Measurements from ENCODE around the gene CLEC14A.

The CLEC14A gene, protein sequence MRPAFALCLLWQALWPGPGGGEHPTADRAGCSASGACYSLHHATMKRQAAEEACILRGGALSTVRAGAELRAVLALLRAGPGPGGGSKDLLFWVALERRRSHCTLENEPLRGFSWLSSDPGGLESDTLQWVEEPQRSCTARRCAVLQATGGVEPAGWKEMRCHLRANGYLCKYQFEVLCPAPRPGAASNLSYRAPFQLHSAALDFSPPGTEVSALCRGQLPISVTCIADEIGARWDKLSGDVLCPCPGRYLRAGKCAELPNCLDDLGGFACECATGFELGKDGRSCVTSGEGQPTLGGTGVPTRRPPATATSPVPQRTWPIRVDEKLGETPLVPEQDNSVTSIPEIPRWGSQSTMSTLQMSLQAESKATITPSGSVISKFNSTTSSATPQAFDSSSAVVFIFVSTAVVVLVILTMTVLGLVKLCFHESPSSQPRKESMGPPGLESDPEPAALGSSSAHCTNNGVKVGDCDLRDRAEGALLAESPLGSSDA

GRCh38 chr14:38255673-38256532 lies at the start of gene CLEC14A:
Gene CLEC14A, minus strand, starts transcription at chr14:38256093. Its CDS starts 71 bp downstream, at chr14:38256022.
- DNase-seq = no peak

DNA sequence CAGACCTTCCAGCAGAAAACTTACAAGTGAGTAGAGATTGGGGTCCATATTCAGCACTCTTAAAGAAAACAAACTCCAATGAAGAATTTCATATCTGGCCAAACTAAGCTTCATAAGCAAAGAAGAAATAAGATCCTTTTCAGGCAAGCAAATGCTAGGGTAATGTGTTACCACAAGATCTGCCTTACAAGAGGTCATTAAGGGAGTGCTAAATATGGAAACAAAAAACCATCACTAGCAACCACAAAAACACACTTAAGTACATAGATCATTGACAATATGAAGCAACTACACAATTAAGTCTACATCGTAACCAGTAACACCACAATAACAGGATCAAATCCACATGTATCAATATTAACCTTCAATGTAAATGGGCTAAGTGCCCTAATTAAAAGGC lies 47.1 kb upstream of the CLEC14A start:
- DNase-seq = no peak

- no peak for DNase-seq
These were observed 46.1 kb upstream of the CLEC14A start for GRCh38 chr14:38302034-38302433.

- DNase-seq = no peak
These were observed 41.8 kb upstream of the CLEC14A start for GRCh38 chr14:38297681-38298080.

GRCh38 chr14:38291681-38292467 lies 36.0 kb upstream of the CLEC14A start:
- no peak for DNase-seq

DNA sequence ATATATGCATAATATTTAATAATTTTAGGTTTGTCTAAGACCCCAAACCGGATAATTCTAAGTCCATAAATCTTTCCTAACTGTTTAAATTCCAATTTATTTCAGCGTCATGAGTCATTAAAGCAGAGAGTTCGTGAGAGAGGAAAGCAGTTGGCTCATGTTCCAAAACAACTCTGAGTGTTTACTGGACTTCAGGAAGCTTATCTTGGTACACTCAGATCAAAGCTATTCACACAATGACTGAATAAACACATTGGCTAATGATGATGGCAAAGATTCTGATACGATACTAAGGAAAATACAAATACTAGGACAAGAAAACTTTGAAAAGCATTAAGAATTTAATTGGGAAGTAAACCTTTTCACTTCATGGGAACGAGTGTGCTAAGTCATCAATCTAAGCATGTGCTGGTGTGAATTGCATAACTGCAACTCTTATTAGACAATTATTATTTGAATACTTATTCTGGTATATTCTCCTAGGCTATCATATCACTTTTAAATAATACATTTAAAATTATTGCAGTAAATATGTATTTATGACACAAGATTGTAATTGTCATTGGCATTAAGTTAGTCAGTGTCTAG lies 34.8 kb upstream of the CLEC14A start:
- no peak for DNase-seq

DNA sequence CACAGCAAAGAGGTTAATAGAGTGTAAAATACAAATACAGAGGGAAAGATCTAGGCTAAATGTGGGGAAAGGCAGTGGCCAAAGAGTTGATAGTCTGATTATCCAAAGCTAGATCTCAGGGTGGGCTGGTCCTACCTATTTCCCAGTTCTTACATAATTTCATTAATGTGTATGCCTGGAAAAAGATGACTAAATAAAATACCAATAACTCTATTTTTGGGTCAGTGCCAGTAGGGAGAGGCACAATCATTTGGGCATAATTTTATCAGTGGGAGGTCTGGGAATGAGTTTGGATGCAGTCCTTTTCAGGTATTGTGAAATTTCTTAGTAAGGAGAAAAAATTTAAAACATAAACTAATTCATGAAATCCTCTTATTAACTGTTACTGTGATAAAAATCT lies 30.6 kb upstream of the CLEC14A start:
- no peak for DNase-seq

GRCh38 chr14:38285962-38286361 lies 30.1 kb upstream of the CLEC14A start:
- DNase-seq = no peak

DNA sequence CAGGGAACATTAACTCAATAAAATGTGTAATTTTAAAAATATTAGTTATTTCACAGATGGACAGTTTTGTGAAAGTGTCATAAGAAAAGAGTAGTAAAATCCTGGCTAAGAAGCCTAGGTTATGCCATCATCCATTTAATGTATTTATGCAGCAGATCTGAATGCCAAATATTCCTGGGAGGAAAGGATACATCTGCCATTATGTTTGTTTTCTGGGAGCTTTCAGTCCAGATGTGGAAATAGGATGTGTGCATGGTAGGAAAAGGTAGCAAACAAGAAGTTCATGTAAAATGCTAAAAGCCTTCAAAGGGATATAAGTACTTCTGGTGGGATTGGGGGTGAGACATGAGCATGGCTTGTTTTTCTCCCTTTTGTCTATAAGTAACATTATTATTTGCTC lies 27.0 kb upstream of the CLEC14A start:
- DNase-seq = no peak

GRCh38 chr14:38280081-38280480 lies 24.2 kb upstream of the CLEC14A start:
- no peak for DNase-seq

DNA sequence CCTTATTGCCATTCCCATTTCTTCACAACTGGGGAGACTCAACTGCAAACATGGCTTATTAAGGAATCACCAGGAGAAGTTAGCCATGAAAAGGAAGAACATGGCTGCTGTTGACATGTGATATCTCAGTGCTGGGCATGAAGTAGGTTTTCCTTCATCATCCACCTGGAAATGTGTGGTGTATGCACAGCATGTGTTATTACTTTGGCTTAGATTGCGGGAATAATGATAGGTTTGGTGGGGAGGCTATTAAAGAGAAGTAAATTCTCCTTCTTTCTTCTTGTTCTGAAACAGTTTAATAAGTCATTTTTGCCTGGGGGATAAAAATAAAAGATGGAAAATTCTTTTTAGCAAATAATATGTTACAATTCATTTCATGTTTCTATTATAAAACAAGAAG lies 23.7 kb upstream of the CLEC14A start:
- DNase-seq = no peak

DNA sequence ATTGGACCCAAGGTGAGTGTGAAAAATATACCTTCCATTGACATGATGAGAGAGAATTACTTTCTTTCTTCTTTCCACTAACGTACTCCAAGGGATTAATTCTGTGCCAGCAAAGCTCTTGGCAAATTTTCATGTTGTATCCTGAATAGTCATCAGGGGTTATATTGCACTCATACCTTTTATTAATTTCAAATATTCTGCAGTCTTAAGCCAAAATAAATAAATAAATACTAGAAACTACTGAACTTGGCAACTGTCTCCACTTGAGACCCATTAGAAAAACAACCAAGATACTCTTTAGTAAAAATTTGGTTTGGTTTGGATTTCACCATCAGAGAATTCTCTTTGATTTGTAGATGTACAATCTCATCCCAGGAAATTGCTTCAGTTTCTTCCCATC lies 22.1 kb upstream of the CLEC14A start:
- DNase-seq = no peak

DNA sequence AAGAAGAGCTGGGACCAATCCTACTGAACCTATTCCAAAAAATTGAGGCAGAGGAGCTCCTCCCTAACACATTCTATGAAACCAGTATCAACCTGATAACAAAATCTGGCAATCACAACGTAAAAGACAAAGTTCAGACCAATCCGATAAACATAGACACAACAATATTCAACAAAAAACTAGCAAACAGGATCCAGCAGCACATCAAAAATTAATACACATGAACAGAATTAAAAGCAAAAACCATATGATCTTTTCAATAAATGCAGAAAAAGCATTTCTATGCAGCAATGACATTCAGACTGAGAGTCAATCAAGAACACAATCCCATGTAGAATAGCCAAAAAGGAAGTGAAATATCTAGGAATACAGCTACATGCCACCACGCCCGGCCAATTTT lies 7.0 kb upstream of the CLEC14A start:
- no peak for DNase-seq

GRCh38 chr14:38261620-38262019 lies 5.7 kb upstream of the CLEC14A start:
- peak; percentile 3 for DNase-seq

DNA sequence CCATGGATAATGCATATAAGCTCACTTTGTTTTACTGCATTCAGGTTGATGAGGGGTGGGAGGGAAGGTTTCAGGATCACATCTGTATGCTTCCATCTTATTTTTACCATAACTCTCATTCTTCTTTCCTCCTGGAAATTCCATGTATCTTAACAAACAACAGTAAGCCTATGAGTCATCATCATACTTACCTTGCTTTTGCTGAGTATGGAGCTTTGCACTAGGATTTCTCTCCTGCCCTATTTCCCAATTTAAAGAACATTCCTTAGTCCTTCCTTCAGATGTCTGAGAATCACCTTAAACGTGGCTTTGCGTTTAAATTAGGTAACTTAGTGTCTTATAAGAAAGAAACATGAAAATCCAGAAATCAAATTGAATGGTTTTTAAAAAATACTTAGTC lies 1.6 kb upstream of the CLEC14A start:
- DNase-seq = no peak

DNA sequence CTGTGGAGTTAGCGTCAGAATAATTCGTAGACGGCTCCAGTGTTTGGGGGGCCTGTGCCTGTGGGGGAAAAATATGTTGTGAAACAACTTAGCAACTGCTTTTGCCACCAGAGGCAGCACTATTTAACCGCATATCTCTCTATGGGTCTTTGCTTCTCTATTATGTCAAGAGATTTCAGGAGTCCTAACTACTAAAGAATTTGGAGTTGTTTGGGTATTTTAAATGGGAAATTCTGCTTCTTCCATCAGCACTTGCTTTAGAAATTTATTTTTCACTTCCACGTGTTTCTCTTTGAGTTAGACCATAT lies 594 bp upstream of the CLEC14A start:
- no peak for DNase-seq

- no peak for DNase-seq
These were observed 553 bp downstream of the CLEC14A start for GRCh38 chr14:38255408-38255672.

GRCh38 chr14:38254571-38255407 lies 1.1 kb downstream of the CLEC14A start:
- no peak for DNase-seq

DNA sequence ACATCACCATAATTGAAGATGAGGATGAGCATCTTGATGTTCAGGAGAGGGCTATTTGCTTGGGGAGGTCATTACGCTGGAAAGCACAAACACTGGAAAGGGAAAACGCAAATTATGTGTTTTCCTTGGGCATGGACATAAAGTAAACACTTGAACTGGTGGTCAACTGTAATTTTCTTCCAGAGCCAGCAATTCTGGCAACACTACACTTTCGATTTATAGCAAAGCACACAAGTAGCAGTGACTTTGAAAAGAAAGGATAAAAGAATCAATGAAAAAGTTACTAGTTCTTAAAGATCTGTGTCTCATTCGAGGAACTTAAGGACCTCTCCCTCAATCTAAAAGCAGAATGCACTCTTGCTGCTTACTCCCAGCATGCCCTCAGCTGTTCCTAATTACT lies 2.2 kb downstream of the CLEC14A start:
- no peak for DNase-seq

DNA sequence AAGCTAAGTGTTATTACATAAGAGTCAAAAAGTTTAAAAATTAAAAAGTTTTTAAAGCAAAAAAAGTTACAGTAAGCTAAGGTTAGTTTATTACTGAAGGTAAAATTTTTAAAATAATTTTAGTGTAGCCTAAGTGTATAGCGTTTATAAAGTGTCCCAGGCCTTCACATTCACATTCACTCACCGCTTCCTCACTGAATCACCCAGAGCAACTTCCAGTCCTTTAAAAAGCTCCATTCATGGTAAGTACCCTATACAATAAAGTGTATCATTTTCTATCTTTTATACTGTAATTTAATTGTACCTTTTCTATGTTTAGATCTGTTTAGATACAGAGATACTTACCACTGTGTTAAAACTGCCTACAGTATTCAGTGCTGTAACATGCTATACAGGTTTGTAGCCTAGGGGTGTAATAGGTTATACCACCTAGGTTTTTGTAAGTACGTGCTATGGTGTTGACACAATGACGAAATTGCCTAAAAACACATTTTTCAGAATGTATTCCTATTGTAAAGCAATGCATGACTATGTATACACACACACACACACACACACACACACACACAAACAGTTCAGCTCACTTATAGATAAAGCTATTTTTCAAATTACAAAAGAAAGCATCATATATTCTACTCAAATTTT lies 3.7 kb downstream of the CLEC14A start:
- no peak for DNase-seq

DNA sequence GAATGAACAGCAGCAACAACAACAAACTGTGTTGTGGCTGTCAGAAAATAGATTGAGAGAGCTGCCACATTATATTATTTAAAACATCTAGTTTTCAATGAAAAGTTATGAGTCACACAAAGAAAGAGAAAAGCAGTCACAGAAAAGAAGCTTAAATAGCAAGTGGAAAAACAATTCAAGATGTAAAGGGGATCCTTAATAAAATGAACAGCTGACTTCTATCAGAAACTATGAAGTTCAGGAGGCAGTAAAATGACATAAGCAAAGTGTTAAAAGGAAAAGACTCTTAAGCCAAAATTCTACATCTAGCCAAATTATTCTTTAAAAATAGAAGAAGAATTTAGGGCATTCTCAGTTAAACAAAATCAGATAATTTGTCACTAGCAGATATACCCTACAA lies 5.6 kb downstream of the CLEC14A start:
- DNase-seq = no peak

Data from GF-D8 (cell line).